Neural progenitor cell (in vitro differentiated cells): ENCODE data around the gene PRRG2. TPM values are rescaled to one million over a fixed set of nuclear protein-coding genes. Genes with fewer than 3 reads are reported as not detected.

ENCODE experiments used
- DNase-seq: peaks from one replicate; pipeline ENCODE4 v3.0.0-alpha.2; 2016; ENCODE audit warnings: low spot score
- H2AFZ ChIP-seq: fragments of 200-600 bp; sonication (generic); replicated peaks from 2 replicates; pipeline ENCODE4 v1.6.1; 2016; ENCODE audit warnings: antibody characterized with exemption
- H3F3A ChIP-seq: fragments of 200-600 bp; sonication (generic); 2 replicates; pipeline ENCODE4 v1.6.1; 2016; ENCODE audit warnings: antibody characterized with exemption, low read depth
- H3K27ac ChIP-seq: fragments of 200-600 bp; sonication (generic); 2 replicates; pipeline ENCODE4 v1.5.1; 2016; ENCODE audit warnings: mild to moderate bottlenecking
- H3K27me3 ChIP-seq: fragments of 200-600 bp; sonication (generic); 2 replicates; pipeline ENCODE4 v1.6.1; 2016; ENCODE audit warnings: mild to moderate bottlenecking, moderate library complexity
- H3K36me3 ChIP-seq: fragments of 200-600 bp; sonication (generic); 2 replicates; pipeline ENCODE4 v1.5.1; 2016
- H3K4me1 ChIP-seq: fragments of 200-600 bp; sonication (generic); 2 replicates; pipeline ENCODE4 v1.6.1; 2016; ENCODE audit warnings: mixed run types
- H3K4me2 ChIP-seq: fragments of 200-600 bp; sonication (generic); 2 replicates; pipeline ENCODE4 v1.6.1; 2016
- H3K4me3 ChIP-seq: fragments of 200-600 bp; sonication (generic); 2 replicates; pipeline ENCODE4 v1.5.1; 2016
- H3K79me2 ChIP-seq: fragments of 200-600 bp; sonication (generic); 2 replicates; pipeline ENCODE4 v1.6.1; 2016; ENCODE audit warnings: low read depth
- H3K9ac ChIP-seq: fragments of 200-600 bp; sonication (generic); 2 replicates; pipeline ENCODE4 v1.6.1; 2016
- H3K9me3 ChIP-seq: fragments of 200-600 bp; sonication (generic); 2 replicates; pipeline ENCODE4 v1.5.1; 2016; ENCODE audit warnings: low read depth
- H4K20me1 ChIP-seq: fragments of 200-600 bp; sonication (generic); 2 replicates; pipeline ENCODE4 v1.6.1; 2016; ENCODE audit warnings: low read depth
- H3K27ac Mint-ChIP-seq: 3 replicates; pipeline ENCODE4 v1.8.0; 2021; ENCODE audit warnings: mixed read lengths
- H3K27me3 Mint-ChIP-seq: 2 replicates; pipeline ENCODE4 v1.8.0; 2022; ENCODE audit warnings: low read depth, mild to moderate bottlenecking, inconsistent platforms, moderate library complexity, mixed read lengths; ENCODE audit not compliant: insufficient read depth
- H3K36me3 Mint-ChIP-seq: 3 replicates; pipeline ENCODE4 v1.8.0; 2021; ENCODE audit warnings: mixed read lengths
- H3K4me1 Mint-ChIP-seq: 3 replicates; pipeline ENCODE4 v1.8.0; 2021; ENCODE audit warnings: mixed read lengths
- H3K4me3 Mint-ChIP-seq: 3 replicates; pipeline ENCODE4 v1.8.0; 2021; ENCODE audit warnings: mild to moderate bottlenecking, moderate library complexity, mixed read lengths
- H3K9me3 Mint-ChIP-seq: 3 replicates; pipeline ENCODE4 v1.8.0; 2020; ENCODE audit warnings: mixed read lengths
- EZH2 ChIP-seq: fragments of 200-600 bp; sonication (generic); IDR thresholded peaks from 2 replicates; pipeline ENCODE4 v1.6.1; 2017; ENCODE audit warnings: antibody characterized with exemption, mild to moderate bottlenecking, moderate library complexity
- EZH2phosphoT487 ChIP-seq: fragments of 200-600 bp; sonication (generic); IDR thresholded peaks from 2 replicates; pipeline ENCODE4 v1.6.1; 2017; ENCODE audit warnings: antibody characterized with exemption
- total RNA-seq: library from RNA; depleted of rRNA; stranded (reverse); fragments of >200 nt; gene quantifications from 2 replicates; pipeline ENCODE4 v1.2.3, GENCODE V29; 2015; ENCODE audit warnings: low replicate concordance
- TF ChIP-seq, protein P1 (sequence below): fragments of 200-600 bp; sonication (generic); IDR thresholded peaks from 2 replicates; pipeline ENCODE4 v1.5.1; 2017; ENCODE audit warnings: antibody characterized with exemption, mild to moderate bottlenecking

Gene PRRG2
- total RNA-seq, 1 donor from 2014 or later: 0.09 TPM

DNA sequence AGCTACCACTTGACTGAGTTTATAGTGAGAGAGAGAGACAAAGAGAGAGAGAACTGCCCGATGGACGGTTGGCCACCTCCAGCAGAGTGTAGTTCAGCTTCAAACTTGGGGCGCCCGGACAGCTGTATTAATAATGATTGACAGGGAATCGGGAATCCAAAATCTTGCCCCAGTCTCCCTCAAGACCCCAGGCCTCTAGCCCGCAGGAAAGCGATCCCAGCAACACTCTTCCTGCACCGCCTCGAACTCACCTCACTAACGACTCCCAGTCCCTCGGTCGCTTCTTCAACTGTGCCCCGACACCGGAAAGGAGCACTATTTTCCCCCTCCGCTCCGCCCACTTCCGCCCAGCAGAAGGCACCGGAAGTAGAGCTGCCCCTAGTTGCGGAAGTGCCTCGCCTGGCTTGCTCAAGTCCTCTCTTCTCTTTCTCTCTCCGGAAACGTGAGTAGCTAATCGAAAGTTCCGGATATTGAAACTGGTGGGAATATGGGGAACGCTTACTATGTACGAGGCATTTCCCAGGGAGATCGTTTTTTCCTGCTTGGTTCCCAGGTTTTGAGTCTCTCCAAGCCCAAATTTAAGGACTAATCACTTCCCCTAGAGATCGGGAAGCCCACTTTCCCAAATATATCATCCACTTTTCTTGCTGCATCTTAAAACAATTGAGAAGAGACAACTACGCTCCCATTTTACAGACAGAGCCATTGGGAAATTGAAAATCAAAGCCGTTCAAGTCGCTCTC, 681 bp upstream of the PRRG2 start, which contains the start of gene NOSIP:
Gene NOSIP (minus strand): TSS at position 293 of the 743 bp plus-strand sequence. CDS start 19,865 bp downstream, outside the sequence.
- peaks cover 49% of the 10 kb centered on the region for H3K79me2 ChIP-seq
- TF ChIP-seq EZH2phosphoT487 (peak; percentile 15), EZH2 (no peak)
- TF ChIP-seq, protein P1, sequence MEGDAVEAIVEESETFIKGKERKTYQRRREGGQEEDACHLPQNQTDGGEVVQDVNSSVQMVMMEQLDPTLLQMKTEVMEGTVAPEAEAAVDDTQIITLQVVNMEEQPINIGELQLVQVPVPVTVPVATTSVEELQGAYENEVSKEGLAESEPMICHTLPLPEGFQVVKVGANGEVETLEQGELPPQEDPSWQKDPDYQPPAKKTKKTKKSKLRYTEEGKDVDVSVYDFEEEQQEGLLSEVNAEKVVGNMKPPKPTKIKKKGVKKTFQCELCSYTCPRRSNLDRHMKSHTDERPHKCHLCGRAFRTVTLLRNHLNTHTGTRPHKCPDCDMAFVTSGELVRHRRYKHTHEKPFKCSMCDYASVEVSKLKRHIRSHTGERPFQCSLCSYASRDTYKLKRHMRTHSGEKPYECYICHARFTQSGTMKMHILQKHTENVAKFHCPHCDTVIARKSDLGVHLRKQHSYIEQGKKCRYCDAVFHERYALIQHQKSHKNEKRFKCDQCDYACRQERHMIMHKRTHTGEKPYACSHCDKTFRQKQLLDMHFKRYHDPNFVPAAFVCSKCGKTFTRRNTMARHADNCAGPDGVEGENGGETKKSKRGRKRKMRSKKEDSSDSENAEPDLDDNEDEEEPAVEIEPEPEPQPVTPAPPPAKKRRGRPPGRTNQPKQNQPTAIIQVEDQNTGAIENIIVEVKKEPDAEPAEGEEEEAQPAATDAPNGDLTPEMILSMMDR: no peak
- Mint-ChIP-seq H3K4me3 (peak within 1 kb of the TSS; percentile 99), H3K36me3 (no peaks in the 10 kb centered on the region), H3K4me1 (peaks cover 29% of the 10 kb centered on the region), H3K9me3 (no peaks in the 10 kb centered on the region), H3K27me3 (peaks cover 5% of the 10 kb centered on the region), H3K27ac (peak within 1 kb of the TSS; percentile 98)
- H3K9ac ChIP-seq: peak within 1 kb of the TSS; percentile 89
- no peak within 1 kb of the TSS for H3K27ac ChIP-seq
- H2AFZ ChIP-seq: peak within 1 kb of the TSS; percentile 97
- peaks cover 15% of the 10 kb centered on the region for H3K4me1 ChIP-seq
- H3K27me3 ChIP-seq: no peaks in the 10 kb centered on the region
- no peaks in the 10 kb centered on the region for H3K36me3 ChIP-seq
- peaks cover 15% of the 10 kb centered on the region for H4K20me1 ChIP-seq
- H3K4me3 ChIP-seq: peak within 1 kb of the TSS; percentile 80
- H3K9me3 ChIP-seq: no peaks in the 10 kb centered on the region
- DNase-seq: peak; percentile 98
- peaks cover 15% of the 10 kb centered on the region for H3F3A ChIP-seq
- peak within 1 kb of the TSS; percentile 86 for H3K4me2 ChIP-seq

DNA sequence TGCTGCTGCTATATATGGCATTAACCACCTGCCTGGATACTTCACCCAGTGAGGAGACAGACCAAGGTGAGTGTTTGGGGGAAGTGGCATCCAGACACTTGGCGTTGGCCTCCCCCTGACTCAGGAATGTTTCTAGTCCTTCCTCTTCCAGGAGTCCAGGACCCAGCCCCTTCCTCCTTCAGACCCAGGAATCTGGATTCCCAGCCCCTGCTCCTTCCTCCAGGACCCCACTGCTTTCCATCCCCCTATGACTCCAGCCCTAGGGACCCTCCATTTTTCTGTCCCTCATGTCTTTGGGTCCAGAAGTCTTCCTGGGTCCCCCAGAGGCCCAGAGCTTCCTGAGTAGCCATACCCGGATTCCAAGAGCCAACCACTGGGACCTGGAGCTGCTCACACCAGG, 2.1 kb downstream of the PRRG2 start:
- no peak overlapping the region for H3K9ac ChIP-seq
- H3K27ac Mint-ChIP-seq: no peak overlapping the region
- peaks cover 21% of the 10 kb centered on the region for H3K79me2 ChIP-seq
- H4K20me1 ChIP-seq: peaks cover 12% of the 10 kb centered on the region
- no peaks in the 10 kb centered on the region for H3K9me3 Mint-ChIP-seq
- no peak for DNase-seq
- no peaks in the 10 kb centered on the region for H3K36me3 Mint-ChIP-seq
- peaks cover 7% of the 10 kb centered on the region for H3K27me3 Mint-ChIP-seq
- no peaks in the 10 kb centered on the region for H3K36me3 ChIP-seq
- no peak overlapping the region for H3K4me3 Mint-ChIP-seq
- H3K27ac ChIP-seq: no peak overlapping the region
- H3K9me3 ChIP-seq: no peaks in the 10 kb centered on the region
- H3K4me1 ChIP-seq: peaks cover 18% of the 10 kb centered on the region
- no peak overlapping the region for H3K4me3 ChIP-seq
- peaks cover 32% of the 10 kb centered on the region for H3K4me1 Mint-ChIP-seq
- H3F3A ChIP-seq: peaks cover 19% of the 10 kb centered on the region
- H3K4me2 ChIP-seq: no peak overlapping the region
- H3K27me3 ChIP-seq: no peaks in the 10 kb centered on the region
- no peak overlapping the region for H2AFZ ChIP-seq
- TF ChIP-seq EZH2 (no peak), EZH2phosphoT487 (no peak)

DNA sequence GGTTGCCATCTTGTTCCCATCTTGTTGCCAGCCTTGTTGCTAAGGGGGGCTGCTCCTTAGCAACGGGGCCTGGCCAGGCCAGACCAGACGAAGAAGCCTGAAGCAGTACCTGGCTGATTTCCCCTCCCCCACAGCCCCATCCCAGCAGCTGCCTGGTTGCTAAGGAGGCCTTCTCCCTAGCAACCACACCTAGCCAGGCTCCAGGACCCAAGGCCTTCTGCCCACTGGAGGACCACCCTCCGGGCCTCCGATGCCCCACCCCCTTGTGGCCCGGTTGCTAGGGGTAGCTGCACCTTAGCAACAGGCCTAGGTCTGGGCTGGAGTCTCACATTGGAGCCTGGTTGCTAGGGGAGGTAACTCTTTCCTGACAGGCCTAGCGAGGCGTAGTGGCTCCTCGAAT, 3.9 kb downstream of the PRRG2 start:
- peak overlapping the region; percentile 19 for H2AFZ ChIP-seq
- H3K36me3 ChIP-seq: no peaks in the 10 kb centered on the region
- H4K20me1 ChIP-seq: no peaks in the 10 kb centered on the region
- peak overlapping the region; percentile 90 for H3K27ac Mint-ChIP-seq
- H3K79me2 ChIP-seq: peaks cover 3% of the 10 kb centered on the region
- H3K9ac ChIP-seq: no peak overlapping the region
- no peaks in the 10 kb centered on the region for H3K36me3 Mint-ChIP-seq
- H3K4me3 ChIP-seq: no peak overlapping the region
- H3K4me1 Mint-ChIP-seq: peaks cover 26% of the 10 kb centered on the region
- peaks cover 10% of the 10 kb centered on the region for H3K27me3 Mint-ChIP-seq
- H3K27me3 ChIP-seq: no peaks in the 10 kb centered on the region
- H3F3A ChIP-seq: peaks cover 23% of the 10 kb centered on the region
- peaks cover 10% of the 10 kb centered on the region for H3K4me1 ChIP-seq
- peak; percentile 80 for DNase-seq
- H3K9me3 Mint-ChIP-seq: no peaks in the 10 kb centered on the region
- H3K27ac ChIP-seq: no peak overlapping the region
- peak overlapping the region; percentile 55 for H3K4me3 Mint-ChIP-seq
- H3K9me3 ChIP-seq: no peaks in the 10 kb centered on the region
- H3K4me2 ChIP-seq: no peak overlapping the region
- TF ChIP-seq EZH2phosphoT487 (no peak), EZH2 (no peak)
- TF ChIP-seq, protein P1: no peak

DNA sequence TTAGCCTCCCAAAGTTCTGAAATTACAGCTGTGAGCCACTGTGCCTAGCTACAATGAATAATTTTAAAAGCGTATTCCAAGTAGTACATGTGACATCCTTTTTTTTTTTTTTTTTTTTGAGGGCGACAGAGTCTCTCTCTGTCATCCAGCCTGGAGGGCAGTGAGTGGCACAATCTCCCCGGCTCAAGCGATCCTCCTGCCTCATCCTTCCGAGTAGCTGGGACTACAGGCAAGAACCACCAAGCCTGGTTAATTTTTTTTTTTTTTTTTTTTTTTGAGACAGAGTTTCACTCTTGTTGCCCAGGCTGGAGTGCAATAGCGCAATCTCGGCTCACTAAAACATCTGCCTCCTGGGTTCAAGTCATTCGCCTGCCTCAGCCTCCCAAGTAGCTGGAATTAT, 6.1 kb downstream of the PRRG2 start:
- H3F3A ChIP-seq: peaks cover 40% of the 10 kb centered on the region
- H3K9ac ChIP-seq: no peak overlapping the region
- no peak overlapping the region for H3K4me3 ChIP-seq
- H3K27me3 Mint-ChIP-seq: peaks cover 9% of the 10 kb centered on the region
- H3K4me3 Mint-ChIP-seq: no peak overlapping the region
- no peaks in the 10 kb centered on the region for H3K9me3 ChIP-seq
- H3K36me3 ChIP-seq: no peaks in the 10 kb centered on the region
- H3K79me2 ChIP-seq: peaks cover 12% of the 10 kb centered on the region
- H3K4me1 Mint-ChIP-seq: peaks cover 20% of the 10 kb centered on the region
- TF ChIP-seq EZH2phosphoT487 (no peak), EZH2 (no peak)
- TF ChIP-seq, protein P1: no peak
- no peaks in the 10 kb centered on the region for H3K9me3 Mint-ChIP-seq
- peaks cover 3% of the 10 kb centered on the region for H4K20me1 ChIP-seq
- no peak overlapping the region for H3K4me2 ChIP-seq
- no peak overlapping the region for H2AFZ ChIP-seq
- no peak overlapping the region for H3K27ac Mint-ChIP-seq
- H3K27me3 ChIP-seq: no peaks in the 10 kb centered on the region
- H3K27ac ChIP-seq: no peak overlapping the region
- H3K4me1 ChIP-seq: peaks cover 10% of the 10 kb centered on the region
- H3K36me3 Mint-ChIP-seq: no peaks in the 10 kb centered on the region
- DNase-seq: no peak
